OCI-LY3 (cell line): ENCODE data around the gene FIG4.

Source experiments
- H2AFZ ChIP-seq: fragments of 200-600, 300-600 bp; shearing (Covaris generic); 2 replicates; pipeline ENCODE4 v1.6.0; 2014; ENCODE audit warnings: antibody characterized with exemption, low read depth, low read length
- H3K27ac ChIP-seq: fragments of 200-600, 300-600 bp; sonication (generic); 2 replicates; pipeline ENCODE4 v1.5.1; 2014; ENCODE audit warnings: mild to moderate bottlenecking, low read length, moderate library complexity, mixed read lengths
- H3K27me3 ChIP-seq: fragments of 200-600, 300-600 bp; sonication (generic); 2 replicates; pipeline ENCODE4 v1.6.1; 2014; ENCODE audit warnings: low read depth, low read length, mixed read lengths
- H3K36me3 ChIP-seq: fragments of 200-600, 300-600 bp; sonication (generic); replicated peaks from 2 replicates; pipeline ENCODE3; 2014; ENCODE audit warnings: low read depth, low read length, mixed read lengths
- H3K4me1 ChIP-seq: fragments of 300-600, 200-600 bp; sonication (generic); 2 replicates; pipeline ENCODE4 v1.6.1; 2014; ENCODE audit warnings: low read length, mixed read lengths
- H3K4me2 ChIP-seq: fragments of 200-600, 300-600 bp; sonication (generic); 2 replicates; pipeline ENCODE4 v1.6.1; 2014; ENCODE audit warnings: low read length, mixed read lengths
- H3K4me3 ChIP-seq: fragments of 300-600, 200-600 bp; sonication (generic); 2 replicates; pipeline ENCODE4 v1.5.1; 2014; ENCODE audit warnings: antibody characterized with exemption, mild to moderate bottlenecking, low read length, moderate library complexity
- H3K79me2 ChIP-seq: fragments of 300-600, 200-600 bp; shearing (Covaris generic); 2 replicates; pipeline ENCODE4 v1.6.1; 2014; ENCODE audit warnings: mild to moderate bottlenecking, low read length, mixed read lengths
- H3K9ac ChIP-seq: fragments of 300-600, 200-600 bp; shearing (Covaris generic); 2 replicates; pipeline ENCODE4 v1.6.0; 2014; ENCODE audit warnings: mild to moderate bottlenecking, low read length, moderate library complexity
- H3K9me3 ChIP-seq: fragments of 200-600, 300-600 bp; shearing (Covaris generic); 2 replicates; pipeline ENCODE4 v1.6.1; 2014; ENCODE audit warnings: low read length, mixed read lengths; ENCODE audit not compliant: insufficient read depth
- H4K20me1 ChIP-seq: fragments of 200-600, 300-600 bp; sonication (generic); 2 replicates; pipeline ENCODE4 v1.6.1; 2016; ENCODE audit warnings: low read length, mixed read lengths; ENCODE audit not compliant: insufficient read depth
- CTCF ChIP-seq: fragments of 200-600, 300-600 bp; sonication (generic); IDR thresholded peaks from 2 replicates; pipeline ENCODE4 v1.5.1; 2014; ENCODE audit warnings: antibody characterized with exemption, low read length, low read depth
- EZH2phosphoT487 ChIP-seq: fragments of 200-600 bp; shearing (Covaris generic); IDR thresholded peaks from 2 replicates; pipeline ENCODE4 v1.6.1; 2018; ENCODE audit warnings: antibody characterized with exemption, mixed run types, low read depth

Gene FIG4

GRCh38 chr6:109690737-109691621, at the start of gene FIG4, which contains the start of gene AK9:
TSS of gene FIG4 (plus strand) at chr6:109691296. CDS start at chr6:109691436, 140 bp downstream.
TSS of gene AK9 (minus strand) at chr6:109691202. CDS start at chr6:109675745, 15,457 bp downstream.
- peaks cover 5% of the 10 kb centered on the region for H3K36me3 ChIP-seq
- H3K27me3 ChIP-seq = peaks cover 4% of the 10 kb centered on the region; the same call in 1 of the 2 replicates
- H3K9me3 ChIP-seq = no peaks in the 10 kb centered on the region
- H2AFZ ChIP-seq = peak within 1 kb of the TSS; percentile 92
- H3K4me3 ChIP-seq = peak within 1 kb of the TSS; percentile 98
- H3K79me2 ChIP-seq = peaks cover 39% of the 10 kb centered on the region
- peak within 1 kb of the TSS; percentile 98 for H3K4me2 ChIP-seq
- H4K20me1 ChIP-seq = peaks cover 4% of the 10 kb centered on the region; the same call in 1 of the 2 replicates
- H3K4me1 ChIP-seq = peaks cover 32% of the 10 kb centered on the region
- peak within 1 kb of the TSS; percentile 79 for H3K9ac ChIP-seq
- H3K27ac ChIP-seq = peak within 1 kb of the TSS; percentile 88
- TF ChIP-seq EZH2phosphoT487 (no peak), CTCF (peak; percentile 42)

DNA sequence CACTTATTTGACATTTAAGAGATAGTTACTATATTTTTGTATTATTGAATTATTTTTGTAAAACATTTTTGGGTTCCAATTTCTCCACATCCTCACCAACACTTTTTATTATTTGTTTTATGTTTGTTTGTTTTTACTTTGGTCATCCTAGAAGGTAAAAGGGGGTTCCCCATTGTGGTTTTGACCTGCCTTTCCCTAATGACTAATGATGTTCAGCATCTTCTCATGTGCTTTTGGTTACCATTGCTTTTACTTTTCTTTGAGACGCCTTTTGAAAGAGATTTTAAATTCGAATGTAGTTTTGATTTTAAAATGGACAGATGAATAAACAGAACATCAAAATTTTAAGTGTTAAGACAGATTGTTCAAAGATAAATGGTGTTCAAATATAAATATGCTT, 47.0 kb upstream of the FIG4 start:
- no peak overlapping the region for H3K4me2 ChIP-seq

DNA sequence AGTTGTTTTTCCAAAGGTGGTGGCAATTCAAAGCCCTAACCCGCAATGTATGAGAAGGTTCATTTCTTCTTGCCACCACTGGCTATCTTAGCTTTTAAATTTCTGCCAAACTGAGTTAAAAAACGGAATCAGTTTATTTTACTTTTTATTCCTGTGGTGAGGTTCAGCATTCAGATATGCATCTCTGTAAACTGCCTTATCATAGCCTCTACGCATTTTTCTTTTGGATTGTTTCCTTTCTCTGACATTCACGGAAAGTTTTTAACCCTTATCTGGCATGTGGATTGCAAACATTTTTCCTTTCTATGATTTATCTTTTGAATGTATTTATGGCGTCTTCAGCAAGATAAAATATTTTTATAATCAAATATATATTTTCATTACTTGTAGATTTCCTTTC, 37.8 kb upstream of the FIG4 start:
- H3K79me2 ChIP-seq = no peaks in the 10 kb centered on the region
- H3K4me1 ChIP-seq = no peaks in the 10 kb centered on the region
- H3K4me2 ChIP-seq = no peak overlapping the region
- H3K27ac ChIP-seq = no peak overlapping the region
- TF ChIP-seq EZH2phosphoT487 = no peak
- TF ChIP-seq CTCF = no peak
- no peak overlapping the region for H3K9ac ChIP-seq
- no peak overlapping the region for H2AFZ ChIP-seq
- no peaks in the 10 kb centered on the region for H4K20me1 ChIP-seq
- H3K27me3 ChIP-seq = no peaks in the 10 kb centered on the region
- H3K9me3 ChIP-seq = no peaks in the 10 kb centered on the region
- H3K36me3 ChIP-seq = no peaks in the 10 kb centered on the region
- no peak overlapping the region for H3K4me3 ChIP-seq

More for the DNA sequence above, 47.0 kb upstream of the FIG4 start:
- no peaks in the 10 kb centered on the region for H3K9me3 ChIP-seq
- no peak overlapping the region for H3K4me3 ChIP-seq
- no peaks in the 10 kb centered on the region for H3K79me2 ChIP-seq
- H3K9ac ChIP-seq = no peak overlapping the region
- no peaks in the 10 kb centered on the region for H3K36me3 ChIP-seq
- no peaks in the 10 kb centered on the region for H3K27me3 ChIP-seq
- H2AFZ ChIP-seq = no peak overlapping the region
- no peak for TF ChIP-seq EZH2phosphoT487
- H3K27ac ChIP-seq = no peak overlapping the region
- no peaks in the 10 kb centered on the region for H4K20me1 ChIP-seq
- no peaks in the 10 kb centered on the region for H3K4me1 ChIP-seq

DNA sequence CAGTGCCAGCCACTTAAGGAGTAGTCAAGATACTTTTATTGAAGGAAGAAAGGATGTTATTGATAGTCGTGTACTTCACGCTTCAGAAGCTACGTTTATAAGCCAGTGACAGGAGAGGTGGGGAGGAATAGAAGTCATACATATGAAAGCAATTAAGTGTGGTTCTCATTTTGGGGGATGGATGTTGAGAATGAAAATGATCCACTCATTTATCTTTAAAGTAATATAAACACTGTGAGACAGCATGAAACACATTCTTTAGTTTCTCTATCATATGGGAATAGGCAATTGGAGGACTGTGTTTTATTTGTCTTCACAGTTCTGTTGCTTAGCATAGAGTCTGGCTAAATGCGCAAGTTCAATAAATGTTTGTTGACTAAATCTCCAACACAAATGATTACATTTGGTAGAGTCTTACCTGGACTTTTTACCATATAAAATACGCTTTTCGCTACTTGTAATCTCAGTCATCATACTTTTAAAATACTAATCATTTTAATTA, 35.3 kb upstream of the FIG4 start:
- Histone ChIP-seq H3K79me2 (no peaks in the 10 kb centered on the region), H3K27me3 (no peaks in the 10 kb centered on the region), H2AFZ (no peak overlapping the region), H3K4me2 (no peak overlapping the region), H3K9ac (no peak overlapping the region), H3K27ac (no peak overlapping the region), H3K36me3 (no peaks in the 10 kb centered on the region), H3K4me3 (no peak overlapping the region), H3K4me1 (peaks cover 14% of the 10 kb centered on the region), H3K9me3 (no peaks in the 10 kb centered on the region), H4K20me1 (no peaks in the 10 kb centered on the region)
- no peak for TF ChIP-seq CTCF
- no peak for TF ChIP-seq EZH2phosphoT487
